Measurements from ENCODE around the gene SLC9A3. TPM values are rescaled to one million over a fixed set of nuclear protein-coding genes. Genes with fewer than 3 reads are reported as not detected.
"Not testable (repeated sequence)": the region's sequence is repeated elsewhere in the genome, so short reads cannot be mapped to it uniquely, and the experiment has no call there.

Gene SLC9A3
- total RNA-seq, 1 donor from 2014 or later, result 3.9 TPM

DNA sequence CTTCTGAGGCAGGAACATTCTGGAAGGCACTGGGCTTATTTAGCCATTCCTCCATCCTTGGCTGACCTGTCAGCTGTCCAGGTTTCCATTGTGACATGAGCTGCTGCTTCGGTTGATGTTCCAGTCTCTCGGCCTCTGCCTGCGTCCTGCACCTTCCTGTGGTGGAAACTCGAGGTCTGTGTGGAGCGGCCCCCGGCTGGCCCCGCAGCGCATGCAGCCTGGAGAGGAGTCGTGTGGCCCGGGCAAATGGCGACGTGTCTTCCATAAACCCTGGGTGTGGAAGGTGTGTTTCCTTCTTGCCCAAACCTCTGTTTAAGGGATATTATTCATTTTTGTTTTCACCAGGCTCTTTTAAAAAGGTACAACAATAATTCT, 36.5 kb upstream of the SLC9A3 start:
- Histone ChIP-seq H3K9me3 (no peaks in the 10 kb centered on the region), H3K27me3 (no peaks in the 10 kb centered on the region), H3K36me3 (no peaks in the 10 kb centered on the region), H3K4me3 (no peak overlapping the region), H3K4me1 (peaks cover 3% of the 10 kb centered on the region), H3K27ac (no peak overlapping the region)
- TF ChIP-seq POLR2A (IDR thresholded peaks at IDR 0.05), result no peak
- intact Hi-C loops (cut with DNase I), result no loop called here
- no peak for DNase-seq (ENCODE audit: extremely low spot score in 2 of 2)

DNA sequence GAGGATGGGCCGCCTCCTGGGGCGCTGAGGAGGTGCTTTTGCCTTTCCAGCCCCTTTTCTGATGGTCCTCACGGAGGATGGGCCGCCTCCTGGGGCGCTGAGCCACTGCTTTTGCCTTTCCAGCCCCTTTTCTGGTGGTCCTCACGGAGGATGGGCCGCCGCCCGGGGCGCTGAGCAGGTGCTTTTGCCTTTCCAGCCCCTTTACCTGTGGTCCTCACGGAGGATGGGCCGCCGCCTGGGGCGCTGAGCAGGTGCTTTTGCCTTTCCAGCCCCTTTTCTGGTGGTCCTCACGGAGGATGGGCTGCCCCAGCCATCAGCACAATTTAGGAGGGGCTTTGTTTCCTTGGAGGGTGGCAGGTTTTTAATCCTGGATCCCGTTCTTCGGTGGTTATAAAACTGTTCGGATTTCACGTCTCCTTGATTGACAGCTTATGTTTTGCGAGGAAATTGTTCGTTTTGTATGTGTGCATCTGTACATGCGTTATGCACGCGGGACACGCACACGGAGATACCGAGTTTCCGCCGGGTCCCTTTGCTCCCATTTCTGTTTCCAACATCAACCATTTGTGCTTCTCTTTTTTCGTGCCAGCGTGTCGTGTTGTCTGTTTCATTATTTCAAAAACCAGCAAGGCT, 34.7 kb upstream of the SLC9A3 start:
- TF ChIP-seq, protein P1, sequence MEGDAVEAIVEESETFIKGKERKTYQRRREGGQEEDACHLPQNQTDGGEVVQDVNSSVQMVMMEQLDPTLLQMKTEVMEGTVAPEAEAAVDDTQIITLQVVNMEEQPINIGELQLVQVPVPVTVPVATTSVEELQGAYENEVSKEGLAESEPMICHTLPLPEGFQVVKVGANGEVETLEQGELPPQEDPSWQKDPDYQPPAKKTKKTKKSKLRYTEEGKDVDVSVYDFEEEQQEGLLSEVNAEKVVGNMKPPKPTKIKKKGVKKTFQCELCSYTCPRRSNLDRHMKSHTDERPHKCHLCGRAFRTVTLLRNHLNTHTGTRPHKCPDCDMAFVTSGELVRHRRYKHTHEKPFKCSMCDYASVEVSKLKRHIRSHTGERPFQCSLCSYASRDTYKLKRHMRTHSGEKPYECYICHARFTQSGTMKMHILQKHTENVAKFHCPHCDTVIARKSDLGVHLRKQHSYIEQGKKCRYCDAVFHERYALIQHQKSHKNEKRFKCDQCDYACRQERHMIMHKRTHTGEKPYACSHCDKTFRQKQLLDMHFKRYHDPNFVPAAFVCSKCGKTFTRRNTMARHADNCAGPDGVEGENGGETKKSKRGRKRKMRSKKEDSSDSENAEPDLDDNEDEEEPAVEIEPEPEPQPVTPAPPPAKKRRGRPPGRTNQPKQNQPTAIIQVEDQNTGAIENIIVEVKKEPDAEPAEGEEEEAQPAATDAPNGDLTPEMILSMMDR (IDR thresholded peaks at IDR 0.05), result no peak
- no peak for TF ChIP-seq POLR2AphosphoS5 (IDR thresholded peaks at IDR 0.05; ENCODE audit: insufficient read depth in 1 of 2, low read depth in 1 of 2)
- TF ChIP-seq POLR2A (IDR thresholded peaks at IDR 0.05), result no peak
- H3K9me3 ChIP-seq, result no peaks in the 10 kb centered on the region

DNA sequence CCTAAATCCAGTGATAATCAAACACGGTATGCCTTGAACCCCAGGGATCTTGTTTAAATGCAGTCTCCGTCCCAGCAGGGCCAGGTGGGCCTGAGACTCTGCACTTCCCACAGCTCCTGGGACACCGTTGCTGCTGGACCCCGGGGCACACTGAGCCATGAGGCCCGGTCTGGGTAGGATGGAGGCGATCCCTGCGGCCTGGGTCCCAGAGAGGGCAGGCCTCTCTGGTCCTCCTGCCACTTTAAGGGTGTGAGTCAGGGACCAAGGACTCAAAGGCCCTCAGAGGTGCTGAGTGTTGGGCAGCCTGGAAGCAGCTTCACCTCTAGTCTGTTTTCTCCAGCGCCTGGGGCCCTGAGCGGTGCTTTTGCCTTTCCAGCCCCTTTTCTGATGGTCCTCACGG, 34.1 kb upstream of the SLC9A3 start:
- no peak for TF ChIP-seq POLR2A (IDR thresholded peaks at IDR 0.05)
- TF ChIP-seq POLR2AphosphoS5 (IDR thresholded peaks at IDR 0.05; ENCODE audit: insufficient read depth in 1 of 2, low read depth in 1 of 2), result no peak
- TF ChIP-seq, protein P1 (IDR thresholded peaks at IDR 0.05), result no peak

More for the DNA sequence above, 34.7 kb upstream of the SLC9A3 start:
- DNase-seq (ENCODE audit: extremely low spot score in 2 of 2), result no peak
- H3K27ac ChIP-seq, result no peak overlapping the region
- no peak overlapping the region for H3K4me3 ChIP-seq
- H3K4me1 ChIP-seq, result no peaks in the 10 kb centered on the region
- intact Hi-C loops (cut with DNase I), result no loop called here
- no peaks in the 10 kb centered on the region for H3K27me3 ChIP-seq
- H3K36me3 ChIP-seq, result no peaks in the 10 kb centered on the region

DNA sequence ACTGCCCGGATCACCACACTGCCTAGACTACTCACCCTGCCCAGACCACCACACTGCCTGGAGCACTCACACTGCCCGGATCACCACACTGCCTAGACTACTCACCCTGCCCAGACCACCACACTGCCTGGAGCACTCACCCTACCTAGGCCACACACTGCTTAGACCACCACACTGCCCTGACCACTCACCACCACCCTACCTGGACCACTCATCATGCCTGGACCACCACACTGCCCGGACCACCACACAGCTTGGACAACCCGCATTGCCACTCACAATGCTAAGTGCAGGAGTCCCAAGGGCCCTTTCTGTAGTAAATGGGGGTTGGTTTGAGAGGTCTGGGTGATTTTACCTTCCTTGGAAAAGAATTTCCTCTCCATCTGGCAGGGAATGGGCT, 33.7 kb upstream of the SLC9A3 start:
- intact Hi-C loops (cut with DNase I); H3K4me3 ChIP-seq; H3K4me1 ChIP-seq; H3K27me3 ChIP-seq; H3K9me3 ChIP-seq; H3K27ac ChIP-seq; H3K36me3 ChIP-seq; DNase-seq (ENCODE audit: extremely low spot score in 2 of 2): not testable (repeated sequence)

More for the DNA sequence above, 34.1 kb upstream of the SLC9A3 start:
- intact Hi-C loops (cut with DNase I), result no loop called here
- Histone ChIP-seq H3K4me1 (no peaks in the 10 kb centered on the region), H3K9me3 (no peaks in the 10 kb centered on the region), H3K4me3 (no peak overlapping the region), H3K27me3 (no peaks in the 10 kb centered on the region), H3K27ac (no peak overlapping the region), H3K36me3 (no peaks in the 10 kb centered on the region)
- DNase-seq (ENCODE audit: extremely low spot score in 2 of 2), result no peak

DNA sequence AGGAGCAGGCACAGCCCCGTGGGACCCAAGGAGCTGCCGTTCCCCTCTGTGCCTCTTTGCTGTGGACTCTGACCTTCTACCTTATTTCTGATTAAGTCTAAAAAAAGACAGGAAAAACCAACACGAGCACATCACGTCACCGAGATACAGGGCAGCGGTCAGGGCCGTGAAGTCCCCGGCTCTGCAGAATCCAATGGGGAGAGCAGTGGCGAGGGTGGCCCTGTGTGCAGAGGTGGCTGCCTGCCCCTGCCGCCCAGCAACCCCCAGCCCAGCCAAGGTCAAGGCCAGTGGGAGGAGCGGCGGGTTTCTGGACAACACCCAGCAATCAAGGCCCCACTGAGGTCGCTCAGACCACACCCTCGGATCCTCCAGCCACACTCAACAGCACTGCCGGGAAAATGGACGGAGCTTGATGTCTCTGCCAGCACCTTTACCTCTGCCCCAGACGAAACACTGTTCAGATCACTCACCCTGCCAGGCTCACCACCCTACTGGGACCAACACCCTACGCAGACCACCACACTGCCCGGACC, 32.7 kb upstream of the SLC9A3 start:
- H3K36me3 ChIP-seq, result no peaks in the 10 kb centered on the region
- no peak overlapping the region for H3K4me3 ChIP-seq
- H3K9me3 ChIP-seq, result no peaks in the 10 kb centered on the region
- H3K27ac ChIP-seq, result no peak overlapping the region
- H3K27me3 ChIP-seq, result no peaks in the 10 kb centered on the region
- intact Hi-C loops (cut with DNase I), result no loop called here
- no peaks in the 10 kb centered on the region for H3K4me1 ChIP-seq
- DNase-seq (ENCODE audit: extremely low spot score in 2 of 2), result no peak
- TF ChIP-seq POLR2AphosphoS5 (IDR thresholded peaks at IDR 0.05; ENCODE audit: insufficient read depth in 1 of 2, low read depth in 1 of 2) (no peak), POLR2A (IDR thresholded peaks at IDR 0.05) (no peak)
- TF ChIP-seq, protein P1 (IDR thresholded peaks at IDR 0.05), result no peak

DNA sequence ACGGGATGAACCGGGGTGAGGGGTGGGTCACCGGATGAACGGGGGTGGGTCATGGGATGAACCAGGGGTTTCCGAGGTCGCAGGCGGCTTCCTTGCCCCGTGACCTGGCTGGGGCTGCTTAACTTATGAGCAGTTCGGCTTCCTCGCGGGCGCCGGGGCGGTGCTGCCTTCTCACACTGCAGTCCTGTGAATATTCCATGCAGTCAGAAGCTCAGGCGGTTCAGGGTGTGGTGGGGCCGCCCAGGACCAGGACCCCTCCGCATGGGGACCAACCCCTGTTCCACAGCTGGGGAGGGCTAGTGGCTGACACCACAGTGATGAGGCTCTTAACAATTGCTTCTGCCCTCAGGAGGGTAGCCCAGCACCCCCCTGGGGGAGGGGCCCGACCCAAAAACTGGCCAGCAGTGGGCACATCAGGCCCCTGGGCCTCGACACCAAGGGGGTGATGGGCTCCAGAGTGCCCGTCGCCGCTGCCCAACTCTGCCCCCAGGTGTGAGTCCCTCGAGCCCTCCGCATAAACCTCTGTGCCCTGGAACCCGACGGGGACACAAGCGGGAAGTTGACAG, 30.9 kb upstream of the SLC9A3 start:
- no peaks in the 10 kb centered on the region for H3K27me3 ChIP-seq
- H3K4me1 ChIP-seq, result no peaks in the 10 kb centered on the region
- H3K4me3 ChIP-seq, result no peak overlapping the region
- H3K9me3 ChIP-seq, result no peaks in the 10 kb centered on the region
- DNase-seq (ENCODE audit: extremely low spot score in 2 of 2), result no peak
- TF ChIP-seq, protein P1 (IDR thresholded peaks at IDR 0.05), result no peak
- TF ChIP-seq POLR2AphosphoS5 (IDR thresholded peaks at IDR 0.05; ENCODE audit: insufficient read depth in 1 of 2, low read depth in 1 of 2), result no peak
- TF ChIP-seq POLR2A (IDR thresholded peaks at IDR 0.05), result no peak
- H3K36me3 ChIP-seq, result no peaks in the 10 kb centered on the region
- intact Hi-C loops (cut with DNase I), result no loop called here
- H3K27ac ChIP-seq, result no peak overlapping the region
